GM21576 (cell line): ENCODE results near the gene TAC1.
"Not testable (repeated sequence)": the region's sequence is repeated elsewhere in the genome, so short reads cannot be mapped to it uniquely, and the experiment has no call there.

ENCODE experiments used
- ATAC-seq: cut with Tn5 transposase; IDR thresholded peaks from one replicate; pipeline ENCODE4 v1.9.1; 2021; ENCODE audit warnings: mild to moderate bottlenecking, moderate library complexity; ENCODE audit not compliant: unreplicated experiment

The TAC1 gene, protein sequence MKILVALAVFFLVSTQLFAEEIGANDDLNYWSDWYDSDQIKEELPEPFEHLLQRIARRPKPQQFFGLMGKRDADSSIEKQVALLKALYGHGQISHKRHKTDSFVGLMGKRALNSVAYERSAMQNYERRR

DNA sequence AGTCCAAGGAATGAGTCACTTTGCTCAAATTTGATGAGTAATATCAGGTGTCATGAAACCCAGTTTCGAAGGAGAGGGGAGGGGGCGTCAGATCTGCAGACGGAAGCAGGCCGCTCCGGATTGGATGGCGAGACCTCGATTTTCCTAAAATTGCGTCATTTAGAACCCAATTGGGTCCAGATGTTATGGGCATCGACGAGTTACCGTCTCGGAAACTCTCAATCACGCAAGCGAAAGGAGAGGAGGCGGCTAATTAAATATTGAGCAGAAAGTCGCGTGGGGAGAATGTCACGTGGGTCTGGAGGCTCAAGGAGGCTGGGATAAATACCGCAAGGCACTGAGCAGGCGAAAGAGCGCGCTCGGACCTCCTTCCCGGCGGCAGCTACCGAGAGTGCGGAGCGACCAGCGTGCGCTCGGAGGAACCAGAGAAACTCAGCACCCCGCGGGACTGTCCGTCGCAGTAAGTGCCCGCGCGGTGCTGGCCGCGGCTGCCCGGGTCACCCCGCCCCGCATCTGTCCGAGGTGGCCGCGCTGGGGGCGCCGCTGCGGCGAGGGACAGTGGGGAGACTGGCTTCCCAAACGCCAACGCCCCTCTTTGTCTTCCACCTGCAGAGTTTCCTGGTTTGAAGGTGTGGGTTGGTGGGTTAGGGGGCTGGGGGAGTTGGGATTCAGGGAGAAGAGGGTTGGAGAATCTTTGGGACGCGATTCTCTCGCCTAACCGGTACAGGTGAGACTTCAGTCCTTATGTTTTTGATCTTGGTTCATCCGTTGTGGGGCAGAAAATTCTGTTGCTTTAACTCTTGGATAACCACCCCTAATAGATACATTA, at the start of gene TAC1:
TAC1 (plus strand) TSS at position 351 of the 829 bp plus-strand sequence. CDS start 527 bp downstream, outside the sequence.
- no peak for ATAC-seq

DNA sequence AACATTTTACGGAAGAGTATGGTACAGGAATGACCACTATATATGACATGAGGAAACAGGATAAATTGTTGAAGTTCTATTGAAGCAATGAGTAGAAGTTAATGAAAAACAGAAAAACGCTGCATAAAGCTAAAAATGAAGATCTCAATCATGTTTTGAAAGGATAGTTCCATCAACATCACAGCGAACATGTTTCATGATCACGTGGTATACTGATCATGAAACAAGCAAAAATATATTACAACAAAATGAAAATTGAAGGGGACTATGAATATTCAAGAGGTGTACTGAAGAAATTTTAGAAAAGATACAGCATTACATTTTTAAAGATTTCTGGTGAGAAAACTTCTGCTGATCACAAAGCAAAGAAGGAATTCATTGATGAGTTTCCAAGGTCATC, 45.9 kb upstream of the TAC1 start:
- ATAC-seq = no peak

DNA sequence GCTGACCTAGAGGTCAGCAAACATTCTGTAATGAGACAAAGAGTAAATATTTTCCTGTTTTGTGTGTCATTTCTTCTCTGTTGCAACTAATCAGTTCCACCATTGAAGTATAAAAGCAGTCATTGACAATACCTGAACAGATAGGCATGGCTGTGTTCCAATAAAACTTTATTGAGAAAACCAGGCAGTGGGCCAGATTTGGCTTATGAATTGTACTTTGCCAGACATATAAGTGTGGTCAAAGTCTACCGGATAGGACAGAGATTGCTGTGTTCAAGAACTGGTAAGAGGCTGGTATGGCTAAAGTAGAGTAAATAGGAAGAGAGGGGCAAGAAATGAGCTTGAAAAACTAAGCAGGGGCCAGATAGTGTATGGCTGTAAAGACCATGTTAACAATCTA, 38.3 kb upstream of the TAC1 start:
- ATAC-seq = no peak

DNA sequence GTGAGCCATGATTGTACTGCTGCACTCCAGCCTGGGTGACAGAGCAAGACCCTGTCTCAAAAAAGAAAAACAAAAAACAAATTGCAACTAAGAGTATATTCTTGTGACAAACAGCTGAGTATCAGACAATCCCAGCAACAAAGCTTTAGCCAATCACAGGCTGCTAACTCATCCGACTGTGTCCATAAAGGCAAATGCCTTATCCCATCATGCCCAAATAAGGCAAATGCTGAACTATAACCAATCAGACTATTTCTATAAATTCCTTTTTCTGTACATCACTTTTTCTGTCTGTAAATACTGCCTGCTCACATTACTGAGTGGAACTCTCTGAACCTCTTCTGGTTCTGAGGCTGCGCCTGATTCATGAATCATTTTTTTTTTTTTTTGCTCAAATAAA, 37.5 kb upstream of the TAC1 start:
- no peak for ATAC-seq

DNA sequence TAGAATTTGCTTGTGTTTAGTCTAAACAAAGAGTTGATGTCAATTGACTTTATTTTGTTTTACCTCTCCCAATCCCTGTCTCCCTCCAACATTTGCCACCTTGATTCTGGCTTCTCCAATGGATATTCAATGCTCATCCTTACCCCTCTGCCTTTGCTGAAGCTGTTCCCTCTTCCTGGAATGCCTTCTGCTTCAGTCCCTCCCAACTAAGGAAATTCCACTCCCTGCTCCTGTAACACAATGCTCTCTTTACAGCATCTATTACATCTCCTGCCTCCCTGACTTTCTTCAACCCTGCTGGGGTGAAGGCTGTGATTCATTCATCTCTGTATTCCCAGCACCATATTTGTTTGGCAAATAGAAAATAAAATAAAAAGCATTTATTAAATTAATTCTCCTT, 34.5 kb upstream of the TAC1 start:
- ATAC-seq = no peak

DNA sequence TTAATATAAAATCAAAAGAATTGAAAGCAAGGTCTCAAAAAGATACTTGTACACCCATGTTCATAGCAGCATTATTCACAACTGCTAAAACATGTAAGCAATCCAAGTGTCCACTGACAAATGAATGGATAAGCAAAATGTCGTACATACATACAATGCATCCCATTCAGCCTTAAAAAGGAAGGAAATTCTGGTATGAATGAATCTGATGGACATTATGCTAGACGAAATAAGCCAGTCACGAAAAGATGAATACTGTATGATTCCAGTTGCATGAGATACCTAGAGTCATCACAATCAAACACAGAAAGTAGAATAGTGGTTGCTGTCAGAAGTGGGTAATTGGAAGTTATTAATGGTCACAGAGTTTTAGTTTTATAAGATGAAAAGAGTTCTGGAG, 9.5 kb upstream of the TAC1 start:
- no peak for ATAC-seq

DNA sequence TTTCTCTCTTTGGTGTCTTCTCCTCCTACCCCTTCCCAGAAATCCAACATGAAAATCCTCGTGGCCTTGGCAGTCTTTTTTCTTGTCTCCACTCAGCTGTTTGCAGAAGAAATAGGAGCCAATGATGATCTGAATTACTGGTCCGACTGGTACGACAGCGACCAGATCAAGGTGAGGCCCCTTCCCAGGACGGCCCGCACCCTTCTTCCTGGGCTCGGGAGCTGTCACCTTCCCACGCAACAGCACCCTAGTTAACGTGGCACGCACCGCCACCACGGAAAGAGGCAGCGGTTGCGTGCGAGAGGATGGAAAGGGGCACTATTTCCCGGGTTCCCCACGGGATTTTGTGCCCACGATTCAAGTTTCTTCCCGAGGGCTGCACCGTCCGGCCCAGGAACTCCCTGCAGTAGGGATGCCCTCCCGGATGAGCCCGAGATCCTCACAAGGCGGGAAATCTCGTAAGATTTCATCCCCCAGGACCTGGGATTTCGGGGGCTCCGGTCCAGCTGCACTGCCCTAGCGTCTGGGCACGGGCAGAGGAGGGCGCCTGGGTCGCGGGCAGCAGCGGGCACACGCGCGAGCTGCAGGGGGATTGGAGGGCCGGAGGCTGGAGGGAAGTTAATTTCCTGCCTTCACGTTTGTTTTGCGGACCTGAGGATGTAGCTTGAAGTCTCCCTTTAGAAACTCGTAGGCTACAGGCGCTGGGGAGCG, 834 bp downstream of the TAC1 start:
- ATAC-seq = no peak

DNA sequence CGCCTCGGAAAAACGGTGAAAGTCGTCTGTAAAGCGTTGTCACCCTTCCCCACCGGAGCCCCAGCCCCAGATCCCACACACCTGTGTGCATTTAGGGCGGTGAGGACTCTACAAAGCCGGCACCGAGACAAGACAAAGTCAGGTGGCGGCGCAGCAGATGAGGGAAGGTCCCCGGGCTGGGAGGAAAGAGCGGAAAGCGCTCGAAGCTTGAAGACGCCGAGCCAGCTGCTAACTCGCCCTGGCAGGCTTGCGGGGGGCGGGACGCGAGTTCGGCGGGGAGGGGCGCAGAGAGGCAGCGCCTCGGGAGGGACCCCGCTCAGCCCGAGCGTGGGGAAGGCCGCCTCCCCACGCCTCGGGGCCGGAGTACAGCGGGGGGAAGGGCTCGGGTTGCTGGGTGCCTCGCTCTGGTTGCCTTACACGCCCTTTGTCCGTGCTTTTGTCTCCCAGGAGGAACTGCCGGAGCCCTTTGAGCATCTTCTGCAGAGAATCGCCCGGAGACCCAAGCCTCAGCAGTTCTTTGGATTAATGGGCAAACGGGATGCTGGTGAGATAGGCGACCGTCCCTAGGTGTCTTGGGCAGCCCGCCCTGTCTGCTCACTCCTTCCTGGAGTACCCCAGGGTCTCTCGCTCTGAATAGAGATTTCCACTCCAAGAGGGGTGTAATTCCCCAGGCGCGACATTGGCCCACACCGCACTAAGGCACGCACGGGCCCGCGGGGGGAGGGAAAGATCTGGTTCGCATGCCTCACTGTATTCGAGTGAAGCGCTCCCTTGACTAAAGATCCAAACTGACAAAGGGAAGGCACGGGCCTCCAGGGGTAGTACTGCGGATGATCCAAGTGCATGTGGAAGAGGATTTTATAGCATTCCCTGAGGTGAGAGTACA, 1.6 kb downstream of the TAC1 start:
- ATAC-seq = no peak

DNA sequence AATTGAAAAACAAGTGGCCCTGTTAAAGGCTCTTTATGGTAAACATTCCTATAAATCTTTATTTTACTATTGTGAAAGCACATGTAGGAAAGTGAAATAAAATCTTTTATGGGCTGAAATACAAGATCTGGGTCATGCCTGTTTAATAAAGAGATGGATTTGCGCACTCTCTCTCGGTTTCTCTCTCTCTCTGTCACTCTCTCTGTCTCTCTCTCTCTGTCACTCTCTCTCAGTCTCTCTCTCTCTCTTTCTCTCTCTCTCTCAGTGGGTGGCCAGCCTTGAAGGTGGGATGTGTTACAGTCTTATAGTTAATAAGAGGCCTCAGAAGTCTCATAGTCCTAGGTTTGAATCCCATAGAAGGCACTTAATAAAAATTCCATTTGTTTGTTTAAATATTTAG, 2.4 kb downstream of the TAC1 start:
- no peak for ATAC-seq

DNA sequence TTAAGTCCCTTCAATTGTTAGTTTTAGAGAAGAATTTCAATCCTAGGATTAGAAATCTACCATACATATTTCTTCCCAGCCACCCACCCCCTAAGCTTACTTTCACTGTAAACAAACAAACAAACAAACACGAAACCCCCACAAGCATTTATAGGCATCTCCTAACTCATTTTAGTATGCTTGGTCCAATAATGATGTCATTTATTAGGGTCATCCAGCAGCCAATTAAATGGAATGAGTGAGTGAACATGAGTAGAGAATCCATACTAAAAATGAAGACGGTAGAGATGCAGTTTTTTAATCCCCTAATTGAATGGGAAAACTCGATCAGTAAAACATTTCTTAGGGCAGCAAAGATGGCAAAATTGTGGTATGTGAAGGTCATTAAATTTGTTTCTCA, 3.2 kb downstream of the TAC1 start:
- no peak for ATAC-seq

DNA sequence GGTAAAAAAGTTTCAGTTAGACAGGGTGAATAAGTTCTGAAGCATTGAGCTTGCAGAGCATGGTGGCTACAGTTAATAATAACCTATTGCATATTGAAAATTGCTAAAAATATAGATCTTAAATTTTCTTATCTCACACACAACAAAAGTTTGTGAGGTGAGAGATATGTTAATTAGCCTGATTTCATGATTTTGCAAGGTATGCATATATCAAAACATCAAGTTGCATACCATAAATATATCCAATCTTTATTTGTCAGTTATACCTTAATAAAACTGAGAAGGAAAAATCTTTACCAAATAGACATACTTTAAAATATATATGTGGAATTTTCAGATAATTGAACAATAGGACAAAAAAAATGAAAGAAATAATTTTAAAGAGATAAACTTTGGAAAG, 16.6 kb downstream of the TAC1 start:
- ATAC-seq = no peak

DNA sequence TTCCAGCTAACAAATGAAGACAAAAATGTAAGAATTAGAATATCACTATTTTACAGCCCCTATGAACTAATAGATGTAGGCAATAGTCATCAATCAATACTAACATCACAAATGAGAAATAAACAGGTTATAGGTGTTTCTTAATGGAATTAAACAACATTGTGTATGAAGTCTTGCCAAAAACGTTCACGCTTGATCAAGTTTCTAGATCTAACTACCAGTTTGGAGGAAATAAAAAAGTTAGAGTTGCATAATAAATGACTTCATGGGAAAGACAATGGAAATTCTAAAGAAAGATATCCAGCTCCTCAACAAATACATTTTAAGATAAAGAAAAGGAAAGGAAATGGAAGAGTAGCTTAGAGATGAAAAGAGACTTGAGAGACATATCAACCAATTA, 19.7 kb downstream of the TAC1 start:
- no peak for ATAC-seq

DNA sequence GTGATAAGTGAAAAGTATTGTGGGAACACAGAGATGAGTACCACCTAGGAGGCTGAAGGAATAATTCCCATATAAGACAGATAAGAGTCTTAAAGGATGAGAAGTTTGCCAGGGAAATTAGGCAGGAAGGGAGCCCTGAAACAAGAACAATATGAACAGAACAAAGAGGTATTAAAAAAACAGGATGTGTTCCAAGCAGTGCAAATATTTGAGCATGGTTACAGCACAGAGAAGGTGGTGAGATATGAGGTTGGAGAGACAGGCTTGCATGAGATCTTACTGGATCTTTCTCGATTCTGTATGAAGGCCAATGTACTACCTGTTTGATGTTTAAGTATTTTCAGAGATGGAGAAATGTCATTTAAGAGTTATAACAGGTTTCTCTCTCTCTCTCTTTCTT, 20.3 kb downstream of the TAC1 start:
- ATAC-seq = no peak

DNA sequence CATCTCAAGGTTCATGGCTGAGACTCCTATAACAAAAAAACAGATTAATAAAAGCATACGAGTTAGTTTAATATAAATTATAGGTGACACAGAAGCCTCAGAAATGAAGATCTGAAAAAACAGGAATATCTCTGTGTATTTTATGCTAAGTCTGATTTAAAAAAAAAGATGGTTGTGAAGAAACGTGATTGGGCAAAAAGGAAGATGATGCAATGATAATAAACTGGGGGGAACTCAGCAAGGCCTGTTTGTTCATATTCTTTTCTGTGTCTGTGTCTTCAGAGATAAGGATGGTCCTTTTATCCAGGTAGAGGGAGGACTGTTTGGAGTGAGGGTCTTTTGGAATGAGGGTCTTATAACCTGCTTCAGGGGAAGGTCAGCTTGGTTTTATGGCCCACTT, 25.9 kb downstream of the TAC1 start:
- ATAC-seq = no peak

DNA sequence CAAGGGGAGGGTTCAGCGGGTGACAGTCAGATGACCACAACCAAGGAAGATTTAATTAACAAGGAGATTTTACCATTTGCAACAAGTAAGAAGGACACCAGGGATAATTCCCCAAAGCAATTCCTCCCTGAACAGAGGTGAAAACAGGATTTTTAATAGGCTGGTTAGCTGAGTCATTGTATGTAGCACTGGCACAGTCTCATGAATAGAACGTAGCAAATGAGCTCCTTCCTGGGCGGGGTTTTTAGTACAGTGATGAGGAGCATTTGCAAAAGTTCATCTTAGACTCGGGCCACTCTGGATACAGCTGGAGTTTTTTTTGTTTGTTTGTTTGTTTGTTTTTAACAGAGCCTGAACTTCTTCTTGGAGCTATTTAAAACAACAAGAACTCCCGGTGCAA, 39.0 kb downstream of the TAC1 start:
- ATAC-seq = no peak

DNA sequence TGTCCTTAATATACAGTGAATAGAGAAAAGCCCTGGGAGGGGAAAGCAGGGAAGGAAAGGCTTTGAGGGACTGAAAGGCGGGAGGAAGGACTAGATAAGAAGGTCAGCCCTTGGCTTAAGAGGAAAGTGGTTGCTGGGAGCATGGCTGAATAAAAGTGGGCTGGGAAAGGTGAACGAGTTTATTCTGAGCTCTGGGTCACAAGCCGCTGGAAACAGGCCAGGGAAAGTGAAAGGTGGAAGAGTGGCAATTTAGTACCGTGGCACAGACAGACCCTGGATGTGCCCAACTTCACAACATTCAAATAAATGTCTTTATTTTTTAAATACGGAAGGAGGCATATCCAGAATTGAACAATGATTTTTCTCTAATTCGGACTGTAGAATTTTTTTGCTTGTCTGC, 39.7 kb downstream of the TAC1 start:
- ATAC-seq = no peak

DNA sequence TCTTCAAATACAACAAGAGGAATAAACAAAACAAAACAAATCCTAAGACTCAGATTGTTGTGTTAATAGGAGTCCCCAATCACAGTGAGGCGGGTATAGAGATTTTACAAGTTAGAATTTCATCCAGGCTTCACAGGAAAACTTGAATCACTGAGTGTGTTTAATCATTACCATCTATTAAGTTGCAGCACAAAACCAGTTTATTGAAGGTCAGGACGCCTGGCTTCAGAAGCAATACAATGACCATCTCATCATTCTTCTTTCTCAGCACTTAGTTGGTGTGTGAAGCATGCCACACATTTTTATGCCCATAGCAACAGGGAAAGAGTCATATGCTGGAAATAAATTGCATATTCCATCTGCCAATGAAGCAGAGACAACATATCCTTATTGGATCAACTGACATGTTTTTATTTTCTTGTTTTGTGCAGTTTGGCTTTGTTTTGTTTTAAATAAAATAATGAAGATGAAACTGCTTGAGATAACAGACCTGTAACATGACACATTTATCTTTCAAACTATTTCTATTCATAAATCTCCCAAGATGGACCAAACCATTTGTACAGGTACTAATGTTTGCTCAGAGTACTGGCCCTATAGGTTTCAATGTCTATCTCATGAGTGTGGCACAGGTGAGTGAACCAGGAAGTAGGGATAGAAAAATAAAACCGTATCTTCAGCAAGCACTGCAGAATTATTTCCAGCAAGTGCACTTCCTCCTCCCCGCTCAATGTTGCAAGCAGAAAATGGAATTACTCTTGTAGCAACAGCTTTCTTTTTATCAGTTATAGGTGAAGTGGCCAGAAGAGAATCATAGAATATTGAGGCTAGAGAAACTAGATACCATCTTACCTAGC, 40.4 kb downstream of the TAC1 start:
- ATAC-seq = no peak

DNA sequence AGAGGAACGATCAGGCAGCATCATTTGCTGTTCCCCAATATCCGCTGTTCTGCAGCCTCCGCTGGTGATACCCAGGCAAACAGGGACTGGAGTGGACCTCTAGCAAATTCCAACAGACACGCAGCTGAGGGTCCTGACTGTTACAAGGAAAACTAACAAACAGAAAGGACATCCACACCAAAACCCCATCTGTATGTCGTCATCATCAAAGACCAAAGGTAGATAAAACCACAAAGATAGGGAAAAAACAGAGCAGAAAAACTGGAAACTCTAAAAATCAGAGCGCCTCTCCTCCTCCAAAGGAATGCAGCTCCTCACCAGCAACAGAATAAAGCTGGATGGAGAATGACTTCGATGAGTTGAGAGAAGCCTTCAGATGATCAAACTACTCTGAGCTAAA, 54.5 kb downstream of the TAC1 start:
- ATAC-seq = not testable (repeated sequence)
